Upper lobe of left lung (tissue), 6 donors: ENCODE data around the gene CACNA2D2. TPM values are rescaled to one million over a fixed set of nuclear protein-coding genes. Genes with fewer than 3 reads are reported as not detected.

Experiments used
- ATAC-seq, 2 donors: fragments of 200-7000 bp; cut with Tn5 transposase; one replicate each; pipeline ENCODE4 v1.9.1; 2022; ENCODE audit warnings: mild to moderate bottlenecking in 2 of 2, moderate library complexity in 2 of 2; ENCODE audit not compliant: low FRiP score in 2 of 2
- DNase-seq, 2 donors: peaks; one replicate each; pipeline ENCODE4 v3.0.0-alpha.2; 2019 to 2020
- H3K27ac ChIP-seq, 4 donors: fragments of 200-600 bp; sonication (generic); one replicate each; pipeline ENCODE4 v1.5.1; 2016 to 2019
- H3K27me3 ChIP-seq, 4 donors: fragments of 200-600 bp; sonication (generic); one replicate each; pipeline ENCODE4 v1.5.1; 2017 to 2019
- H3K36me3 ChIP-seq, 4 donors: fragments of 200-600 bp; sonication (generic); one replicate each; pipeline ENCODE4 v1.5.1; 2016 to 2019
- H3K4me1 ChIP-seq, 4 donors: fragments of 200-600 bp; sonication (generic); one replicate each; pipeline ENCODE4 v1.5.1; 2018 to 2019
- H3K4me3 ChIP-seq, 4 donors: fragments of 200-600 bp; sonication (generic); one replicate each; pipeline ENCODE4 v1.5.1; 2017 to 2019; ENCODE audit warnings: mild to moderate bottlenecking in 2 of 4, moderate library complexity in 1 of 4
- H3K9me3 ChIP-seq, 4 donors: fragments of 200-600 bp; sonication (generic); one replicate each; pipeline ENCODE4 v1.5.1; 2018 to 2019
- EP300 ChIP-seq, 4 donors: sonication (generic); formaldehyde crosslinking; IDR thresholded peaks; one replicate each; pipeline ENCODE4 v1.5.1; 2017; ENCODE audit warnings: antibody characterized with exemption in 4 of 4, control low read depth in 2 of 4
- POLR2A ChIP-seq, 4 donors: fragments of 450-650 bp; IDR thresholded peaks; one replicate each; pipeline ENCODE4 v1.5.1; 2016 to 2017; ENCODE audit warnings: antibody characterized with exemption in 4 of 4, mild to moderate bottlenecking in 2 of 4
- POLR2AphosphoS5 ChIP-seq, 2 donors: sonication (generic); formaldehyde crosslinking; IDR thresholded peaks; one replicate each; pipeline ENCODE4 v1.5.1; 2017; ENCODE audit warnings: antibody characterized with exemption in 2 of 2
- WGBS, 2 donors: methylation state at CpG; one replicate each; pipeline ENCODE4 v1.1.5; 2017 to 2018; 5-methylcytosine and 5-hydroxymethylcytosine counted together
- total RNA-seq, 6 donors: library from RNA; depleted of rRNA in 4 of 6; stranded (reverse); fragments of >200 nt in 4 of 6; gene quantifications; one replicate each; pipeline versions ENCODE4 v1.1.0 to v1.2.1, GENCODE V29; 2016 to 2021
- TF ChIP-seq, protein P1 (sequence below), 6 experiments: fragments of 450-650 bp in 4 of 6; fragments of 200-600 bp in 2 of 6; sonication (generic) in 2 of 6; IDR thresholded peaks; one replicate each; pipeline ENCODE4 v1.5.1; 2016 to 2019; ENCODE audit warnings: antibody characterized with exemption in 6 of 6
- donor health status: DM: no; HTN: no; CAD: no; lungs with moderate emphysema.
- donor health status: DM: no; HTN: yes; CAD: no; lungs with severe emphysema.

The CACNA2D2 gene
- total RNA-seq, 6 donors from 2014 or later: 71.5 to 213 (median 113) TPM

DNA sequence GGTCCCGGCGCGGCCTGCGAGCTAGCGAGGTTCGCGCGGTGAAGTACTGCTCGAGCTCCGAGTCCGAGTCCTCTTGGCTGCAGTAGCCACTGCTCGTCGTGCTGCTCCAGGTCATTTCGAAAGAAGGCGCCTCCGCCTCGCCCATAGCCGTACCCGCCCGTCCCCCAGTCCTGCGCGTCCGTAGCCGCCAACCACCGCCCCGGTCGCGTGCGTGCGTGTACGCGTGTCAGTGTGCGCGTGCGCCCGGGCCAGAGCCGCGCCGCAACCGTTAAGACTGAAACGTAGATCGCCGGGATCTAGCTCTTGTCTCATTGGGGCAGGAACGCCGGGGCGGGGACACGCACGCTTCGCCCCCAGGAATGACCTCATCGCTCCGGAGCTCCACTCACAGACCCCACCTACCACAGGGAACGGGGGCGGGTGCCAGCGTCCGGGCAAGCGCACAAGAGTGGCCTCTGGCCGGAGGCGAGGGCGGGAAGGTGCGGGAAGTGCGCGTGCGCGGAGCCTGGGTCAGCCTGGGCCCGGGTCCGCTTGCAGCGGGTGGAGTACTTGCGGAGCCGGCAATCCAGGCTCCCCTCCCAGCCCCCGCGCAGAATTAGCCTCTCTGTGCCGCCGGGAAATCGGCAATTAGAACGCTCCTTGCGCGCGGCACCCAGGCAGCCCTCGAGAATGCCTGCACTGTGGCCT lies 166.1 kb downstream of the CACNA2D2 start:
- WGBS, 2 donors: 0% methylated on average over 54 of the region's 79 CpGs; no CpG with 5 or more reads in 1 of the 2 donors
- peak; percentile 99 to 100 for DNase-seq
- Histone ChIP-seq H3K4me1 (peaks cover 64 to 88% (median 75%) of the 10 kb centered on the region in 4 donors), H3K27ac (peak overlapping the region; percentile 92 to 99 (median 96)), H3K27me3 (no peaks in the 10 kb centered on the region), H3K9me3 (no peaks in the 10 kb centered on the region), H3K36me3 (peaks cover 0 to 3% (median under 1%) of the 10 kb centered on the region in 4 donors), H3K4me3 (peak overlapping the region; percentile 71 to 84 (median 74))
- ATAC-seq: peak; percentile 93 to 94
- TF ChIP-seq, protein P1, sequence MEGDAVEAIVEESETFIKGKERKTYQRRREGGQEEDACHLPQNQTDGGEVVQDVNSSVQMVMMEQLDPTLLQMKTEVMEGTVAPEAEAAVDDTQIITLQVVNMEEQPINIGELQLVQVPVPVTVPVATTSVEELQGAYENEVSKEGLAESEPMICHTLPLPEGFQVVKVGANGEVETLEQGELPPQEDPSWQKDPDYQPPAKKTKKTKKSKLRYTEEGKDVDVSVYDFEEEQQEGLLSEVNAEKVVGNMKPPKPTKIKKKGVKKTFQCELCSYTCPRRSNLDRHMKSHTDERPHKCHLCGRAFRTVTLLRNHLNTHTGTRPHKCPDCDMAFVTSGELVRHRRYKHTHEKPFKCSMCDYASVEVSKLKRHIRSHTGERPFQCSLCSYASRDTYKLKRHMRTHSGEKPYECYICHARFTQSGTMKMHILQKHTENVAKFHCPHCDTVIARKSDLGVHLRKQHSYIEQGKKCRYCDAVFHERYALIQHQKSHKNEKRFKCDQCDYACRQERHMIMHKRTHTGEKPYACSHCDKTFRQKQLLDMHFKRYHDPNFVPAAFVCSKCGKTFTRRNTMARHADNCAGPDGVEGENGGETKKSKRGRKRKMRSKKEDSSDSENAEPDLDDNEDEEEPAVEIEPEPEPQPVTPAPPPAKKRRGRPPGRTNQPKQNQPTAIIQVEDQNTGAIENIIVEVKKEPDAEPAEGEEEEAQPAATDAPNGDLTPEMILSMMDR (IDR thresholded peaks at IDR 0.05): no peak
- peak in 1 of 4 donors; percentile 39 for TF ChIP-seq EP300 (IDR thresholded peaks at IDR 0.05)
- peak; percentile 93 to 98 for TF ChIP-seq POLR2AphosphoS5 (IDR thresholded peaks at IDR 0.05)
- TF ChIP-seq POLR2A (IDR thresholded peaks at IDR 0.05): peak; percentile 71 to 95 (median 76)

DNA sequence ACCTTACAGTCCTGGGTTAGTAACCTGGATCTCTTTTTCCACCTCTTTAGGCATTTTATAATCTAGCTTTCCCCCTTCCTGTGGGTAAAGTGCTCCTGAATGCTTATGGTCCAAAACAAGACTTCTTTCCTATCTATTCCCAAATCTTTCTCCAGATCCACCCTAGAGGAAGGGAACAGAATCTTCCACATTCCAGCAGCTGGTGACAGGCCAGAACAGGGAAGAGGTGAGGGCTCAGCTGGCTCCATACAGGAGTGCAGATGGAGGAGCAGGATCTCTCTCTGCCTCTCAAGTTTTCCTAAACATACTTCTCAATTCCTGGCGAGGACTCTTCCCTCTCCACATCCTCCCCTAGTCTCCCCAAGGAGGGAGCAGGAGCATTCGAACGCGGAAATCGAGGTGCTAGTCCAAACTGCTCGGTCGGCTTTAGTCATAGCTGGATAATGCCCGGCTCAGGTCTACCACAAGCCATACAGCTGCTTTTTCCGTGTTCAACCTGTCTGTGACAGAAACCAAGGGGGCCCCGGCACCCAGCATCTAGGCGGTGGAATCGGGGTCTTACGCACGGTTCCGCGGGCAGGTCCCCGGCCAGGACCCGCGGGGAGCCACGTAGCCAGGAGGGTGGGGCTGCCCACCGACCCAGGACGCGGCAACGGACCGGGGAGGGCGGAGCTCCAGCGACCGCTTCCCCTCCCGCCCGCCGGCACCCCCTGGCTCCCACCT lies 166.8 kb downstream of the CACNA2D2 start:
- no peaks in the 10 kb centered on the region for H3K9me3 ChIP-seq
- H3K4me3 ChIP-seq: peak overlapping the region; percentile 71 to 84 (median 74)
- ATAC-seq (no peak), DNase-seq (no peak)
- H3K27ac ChIP-seq: peak overlapping the region; percentile 92 to 99 (median 96)
- TF ChIP-seq, protein P1 (IDR thresholded peaks at IDR 0.05): peak in 1 of 6 experiments; percentile 23
- no peak for TF ChIP-seq EP300 (IDR thresholded peaks at IDR 0.05)
- TF ChIP-seq POLR2A (IDR thresholded peaks at IDR 0.05): no peak
- TF ChIP-seq POLR2AphosphoS5 (IDR thresholded peaks at IDR 0.05): no peak
- H3K27me3 ChIP-seq: no peaks in the 10 kb centered on the region
- peaks cover 5 to 10% (median 7%) of the 10 kb centered on the region in 4 donors for H3K36me3 ChIP-seq
- WGBS, 2 donors: 1 to 6% methylated on average over 8 to 9 of the region's 31 CpGs
- H3K4me1 ChIP-seq: peaks cover 64 to 83% (median 71%) of the 10 kb centered on the region in 4 donors

DNA sequence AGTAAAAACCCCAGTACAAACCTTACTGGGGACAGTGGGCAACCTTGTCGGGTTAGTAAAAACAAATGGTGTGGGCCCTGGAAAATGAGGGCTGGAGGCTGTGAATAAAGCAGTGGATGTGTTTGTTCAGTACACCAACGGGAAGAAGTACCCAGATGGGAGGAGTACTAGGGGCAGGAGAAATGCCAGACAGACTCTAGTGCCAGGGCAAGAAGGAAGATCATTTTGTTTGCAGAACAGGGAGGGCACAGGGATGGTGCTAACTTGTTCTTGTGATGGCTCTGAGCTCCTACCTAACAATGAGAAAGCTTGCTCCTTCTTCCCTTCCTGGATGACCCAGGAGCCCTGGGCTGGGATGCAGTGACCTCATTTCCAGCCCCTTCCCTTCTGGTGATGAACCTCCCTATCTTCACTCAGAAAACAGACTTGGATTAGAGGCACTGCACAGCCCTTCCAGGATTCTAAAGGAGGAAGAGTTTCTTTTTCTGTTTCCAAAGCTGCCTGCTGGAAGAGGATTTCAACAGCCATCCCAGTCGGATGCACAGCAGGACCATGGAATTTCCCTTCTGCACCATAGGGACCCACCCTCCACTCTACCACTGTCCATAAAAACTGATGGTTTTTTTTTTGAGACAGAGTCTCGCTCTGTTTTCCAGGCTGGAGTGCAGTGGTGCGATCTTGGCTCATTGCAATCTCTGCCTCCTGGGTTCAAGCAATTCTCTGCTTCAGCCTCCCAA lies 168.9 kb downstream of the CACNA2D2 start:
- ATAC-seq (no peak), DNase-seq (no peak)
- Histone ChIP-seq H3K36me3 (peaks cover 24 to 32% (median 28%) of the 10 kb centered on the region in 4 donors), H3K4me3 (peak overlapping the region in 1 of 4 donors; percentile 75), H3K27me3 (no peaks in the 10 kb centered on the region), H3K9me3 (no peaks in the 10 kb centered on the region), H3K4me1 (peaks cover 49 to 62% (median 51%) of the 10 kb centered on the region in 4 donors), H3K27ac (peak overlapping the region; percentile 92 to 99 (median 96))
- TF ChIP-seq, protein P1 (IDR thresholded peaks at IDR 0.05): no peak
- peak in 1 of 2 donors; percentile 14 for TF ChIP-seq POLR2AphosphoS5 (IDR thresholded peaks at IDR 0.05)
- WGBS, 2 donors: 49 to 53% methylated on average over 4 to 5 of the region's 5 CpGs

DNA sequence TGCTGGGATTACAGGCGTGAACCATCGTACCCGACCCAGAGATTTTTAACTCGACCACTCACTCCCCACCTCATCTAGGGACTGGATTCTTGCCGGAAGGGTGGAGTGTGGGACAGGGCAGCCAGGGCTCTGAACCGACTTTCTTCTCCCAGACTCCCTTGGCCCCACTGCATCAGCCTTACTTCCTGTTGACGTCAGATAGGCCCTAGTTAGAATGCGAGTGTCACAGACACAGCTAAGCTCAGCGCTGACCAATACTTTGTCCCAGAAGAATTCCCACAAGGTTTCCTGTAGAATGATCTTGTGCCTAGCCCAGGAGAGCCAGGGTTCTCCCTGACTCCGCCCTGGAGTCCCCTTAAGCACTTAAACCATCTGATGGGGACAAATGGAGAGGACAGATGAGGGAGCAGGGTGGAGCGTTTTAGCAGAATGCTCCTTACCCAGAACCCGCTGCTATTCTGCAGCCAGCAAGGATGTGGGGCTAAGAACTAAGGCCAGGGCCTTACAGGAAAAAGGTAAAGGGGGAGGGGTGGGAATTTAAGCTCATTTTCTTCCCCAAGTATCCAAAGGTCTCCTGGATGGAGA lies 169.6 kb downstream of the CACNA2D2 start:
- Histone ChIP-seq H3K36me3 (peaks cover 24 to 38% (median 32%) of the 10 kb centered on the region in 4 donors), H3K4me3 (peak overlapping the region in 1 of 4 donors; percentile 75), H3K9me3 (no peaks in the 10 kb centered on the region), H3K27me3 (no peaks in the 10 kb centered on the region), H3K4me1 (peaks cover 45 to 64% (median 47%) of the 10 kb centered on the region in 4 donors), H3K27ac (peak overlapping the region; percentile 79 to 97 (median 94))
- 34 to 61% methylated on average over 12 of the region's 12 CpGs for WGBS, 2 donors
- no peak for DNase-seq
- TF ChIP-seq, protein P1 (IDR thresholded peaks at IDR 0.05): no peak
- TF ChIP-seq EP300 (IDR thresholded peaks at IDR 0.05) (peak in 2 of 4 donors; percentile 61 to 86), POLR2AphosphoS5 (IDR thresholded peaks at IDR 0.05) (peak; percentile 71 to 80), POLR2A (IDR thresholded peaks at IDR 0.05) (peak in 1 of 4 donors; percentile 31)
- peak in 1 of 2 donors; percentile 18 for ATAC-seq
